WTC11 (cell line): ENCODE results near the gene HSD11B1L. TPM values are rescaled to one million over a fixed set of nuclear protein-coding genes. Genes with fewer than 3 reads are reported as not detected.

Experiments used
- ATAC-seq: fragments of 200-7000 bp; cut with Tn5 transposase; 2 replicates; pipeline ENCODE4 v1.10.0; 2021; ENCODE audit warnings: mild to moderate bottlenecking, moderate library complexity
- CTCF ChIA-PET: fragments of 300-600 bp; sonication (Branson Sonifier 250); formaldehyde crosslinking; loops from one replicate; lab custom pipeline; 2021; ENCODE audit warnings: antibody characterized with exemption; lab: Charles Lee
- POLR2A ChIA-PET: fragments of 350-600 bp; sonication (Branson Sonifier 250); formaldehyde crosslinking; loops from one replicate; lab custom pipeline; 2021; ENCODE audit warnings: antibody characterized with exemption; lab: Charles Lee
- DNase-seq: peaks from one replicate; pipeline ENCODE4 v3.0.0; 2021; ENCODE audit warnings: low spot score
- H3K27ac Mint-ChIP-seq: 2 replicates; pipeline ENCODE4 v1.8.0; 2021; ENCODE audit warnings: mixed read lengths
- H3K27me3 Mint-ChIP-seq: 2 replicates; pipeline ENCODE4 v1.8.0; 2021; ENCODE audit warnings: low read depth, mild to moderate bottlenecking, moderate library complexity, mixed read lengths
- H3K36me3 Mint-ChIP-seq: 2 replicates; pipeline ENCODE4 v1.8.0; 2021; ENCODE audit warnings: mixed read lengths
- H3K4me1 Mint-ChIP-seq: 2 replicates; pipeline ENCODE4 v1.8.0; 2022; ENCODE audit warnings: mixed read lengths
- H3K4me3 Mint-ChIP-seq: 2 replicates; pipeline ENCODE4 v1.8.0; 2021; ENCODE audit warnings: mild to moderate bottlenecking, moderate library complexity, mixed read lengths
- H3K9me3 Mint-ChIP-seq: 2 replicates; pipeline ENCODE4 v1.8.0; 2021; ENCODE audit warnings: mixed read lengths
- ARID4B ChIP-seq: sonication (generic); formaldehyde crosslinking; IDR thresholded peaks from 2 replicates; pipeline ENCODE4 v1.8.0; 2023; ENCODE audit warnings: missing genetic modification reagents, mild to moderate bottlenecking, borderline replicate concordance
- ATF1 ChIP-seq: sonication (generic); formaldehyde crosslinking; IDR thresholded peaks from 2 replicates; pipeline ENCODE4 v1.8.1; 2023; ENCODE audit warnings: mild to moderate bottlenecking, moderate library complexity, missing genetic modification reagents
- E2F5 ChIP-seq: sonication (generic); formaldehyde crosslinking; IDR thresholded peaks from 2 replicates; pipeline ENCODE4 v1.8.1; 2022; ENCODE audit warnings: mild to moderate bottlenecking, moderate library complexity, missing genetic modification reagents
- ETV6 ChIP-seq: sonication (generic); formaldehyde crosslinking; IDR thresholded peaks from 2 replicates; pipeline ENCODE4 v1.8.1; 2022; ENCODE audit warnings: mild to moderate bottlenecking, missing genetic modification reagents
- FOXP1 ChIP-seq: sonication (generic); formaldehyde crosslinking; IDR thresholded peaks from 2 replicates; pipeline ENCODE4 v1.8.0; 2022; ENCODE audit warnings: missing genetic modification reagents, mild to moderate bottlenecking, moderate library complexity, borderline replicate concordance
- GABPB1 ChIP-seq: sonication (generic); formaldehyde crosslinking; IDR thresholded peaks from 2 replicates; pipeline ENCODE4 v1.8.1; 2023; ENCODE audit warnings: mild to moderate bottlenecking, missing genetic modification reagents
- GRHL2 ChIP-seq: fragments of 250-450 bp; sonication (Bioruptor Pico); IDR thresholded peaks from 2 replicates; pipeline ENCODE4 v1.8.0; 2022; ENCODE audit warnings: mild to moderate bottlenecking, moderate library complexity; ENCODE audit not compliant: insufficient replicate concordance, severe bottlenecking
- HMGA2 ChIP-seq: fragments of 250-450 bp; sonication (Bioruptor Pico); IDR thresholded peaks from 2 replicates; pipeline ENCODE4 v1.4.0; 2021; ENCODE audit warnings: mild to moderate bottlenecking, moderate library complexity
- JAZF1 ChIP-seq: fragments of 250-450 bp; sonication (Bioruptor Pico); IDR thresholded peaks from 2 replicates; pipeline ENCODE4 v1.9.0; 2021; ENCODE audit warnings: moderate library complexity, mild to moderate bottlenecking, inconsistent platforms
- NFE2L1 ChIP-seq: sonication (generic); formaldehyde crosslinking; IDR thresholded peaks from 2 replicates; pipeline ENCODE4 v1.8.1; 2023; ENCODE audit warnings: missing genetic modification reagents
- NR2C2 ChIP-seq: sonication (generic); formaldehyde crosslinking; IDR thresholded peaks from 2 replicates; pipeline ENCODE4 v1.8.0; 2022; ENCODE audit warnings: mild to moderate bottlenecking, missing genetic modification reagents
- SMAD4 ChIP-seq: sonication (generic); formaldehyde crosslinking; IDR thresholded peaks from 2 replicates; pipeline ENCODE4 v1.8.0; 2022; ENCODE audit warnings: mild to moderate bottlenecking, missing genetic modification reagents
- TEAD4 ChIP-seq: sonication (generic); formaldehyde crosslinking; IDR thresholded peaks from 2 replicates; pipeline ENCODE4 v1.8.0; 2022; ENCODE audit warnings: mild to moderate bottlenecking, missing genetic modification reagents
- ZNF416 ChIP-seq: fragments of 250-450 bp; sonication (Bioruptor Pico); IDR thresholded peaks from 2 replicates; pipeline ENCODE4 v1.9.0; 2021; ENCODE audit warnings: mild to moderate bottlenecking, inconsistent platforms
- ZNF423 ChIP-seq: fragments of 250-450 bp; sonication (Bioruptor Pico); IDR thresholded peaks from 2 replicates; pipeline ENCODE4 v2.1.2; 2022; ENCODE audit warnings: mild to moderate bottlenecking, moderate library complexity
- ZNF532 ChIP-seq: fragments of 250-450 bp; sonication (Bioruptor Pico); IDR thresholded peaks from 2 replicates; pipeline ENCODE4 v1.9.0; 2021; ENCODE audit warnings: mild to moderate bottlenecking, borderline replicate concordance
- total RNA-seq: library from RNA; stranded (reverse); gene quantifications from 3 replicates; pipeline ENCODE4 v1.2.3, GENCODE V29; 2021
- TF ChIP-seq, protein P1 (sequence below): sonication (generic); formaldehyde crosslinking; IDR thresholded peaks from 2 replicates; pipeline ENCODE4 v1.8.0; 2023; ENCODE audit warnings: missing genetic modification reagents
- TF ChIP-seq, protein P2 (sequence below): sonication (generic); formaldehyde crosslinking; IDR thresholded peaks from 2 replicates; pipeline ENCODE4 v1.8.1; 2023; ENCODE audit warnings: mild to moderate bottlenecking, missing genetic modification reagents, moderate library complexity

HSD11B1L gene
- total RNA-seq, 1 experiment from 2014 or later: 11.8 TPM

DNA sequence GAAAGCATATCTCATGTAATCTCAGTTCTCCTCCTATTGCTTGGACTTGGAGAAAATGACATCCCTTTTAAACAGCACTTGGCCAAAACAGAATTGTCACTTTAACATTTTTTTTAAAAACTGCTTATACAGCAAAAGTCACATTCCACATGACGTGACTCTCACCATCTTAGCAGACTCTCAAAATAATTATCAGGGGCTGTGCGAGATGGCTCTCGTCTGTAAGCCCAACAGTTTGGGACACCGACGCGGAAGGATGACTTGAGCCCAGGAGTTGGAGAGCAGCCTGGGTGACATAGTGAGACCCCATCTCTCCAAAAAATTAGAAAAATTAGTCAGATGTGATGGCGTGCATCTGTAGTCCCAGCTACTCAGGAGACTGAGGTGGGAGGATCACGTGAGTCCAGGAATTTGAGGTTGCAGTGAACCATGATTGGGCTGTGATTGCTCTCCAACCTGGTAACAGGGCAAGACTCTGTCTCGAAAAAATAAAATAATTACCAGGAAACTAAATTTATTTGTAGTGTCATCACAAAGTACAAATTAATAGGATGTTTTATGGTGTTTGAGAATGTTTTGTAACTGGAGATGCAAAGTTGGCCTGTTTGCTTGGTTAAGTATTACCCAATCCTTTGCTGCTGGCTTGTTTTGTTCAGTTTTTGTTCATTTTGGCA is 49.1 kb upstream of the HSD11B1L start (continued):
- TF ChIP-seq ZNF532: no peak
- no peak for TF ChIP-seq NFE2L1
- TF ChIP-seq ETV6 (CRISPR knock-in tag): no peak
- TF ChIP-seq HMGA2 (CRISPR knock-in tag): no peak
- no peak for TF ChIP-seq JAZF1 (CRISPR knock-in tag)
- no peak for TF ChIP-seq ATF1 (CRISPR knock-in tag)
- no peak for TF ChIP-seq ARID4B (CRISPR knock-in tag)
- TF ChIP-seq ZNF416: no peak

- TF ChIP-seq GRHL2 (CRISPR knock-in tag) (no peak), GABPB1 (CRISPR knock-in tag) (no peak), ZNF423 (CRISPR knock-in tag) (no peak), FOXP1 (no peak), TEAD4 (CRISPR knock-in tag) (no peak), NR2C2 (CRISPR knock-in tag) (no peak), E2F5 (CRISPR knock-in tag) (no peak), SMAD4 (no peak)
- TF ChIP-seq, protein P1, sequence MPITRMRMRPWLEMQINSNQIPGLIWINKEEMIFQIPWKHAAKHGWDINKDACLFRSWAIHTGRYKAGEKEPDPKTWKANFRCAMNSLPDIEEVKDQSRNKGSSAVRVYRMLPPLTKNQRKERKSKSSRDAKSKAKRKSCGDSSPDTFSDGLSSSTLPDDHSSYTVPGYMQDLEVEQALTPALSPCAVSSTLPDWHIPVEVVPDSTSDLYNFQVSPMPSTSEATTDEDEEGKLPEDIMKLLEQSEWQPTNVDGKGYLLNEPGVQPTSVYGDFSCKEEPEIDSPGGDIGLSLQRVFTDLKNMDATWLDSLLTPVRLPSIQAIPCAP: no peak
- TF ChIP-seq, protein P2, sequence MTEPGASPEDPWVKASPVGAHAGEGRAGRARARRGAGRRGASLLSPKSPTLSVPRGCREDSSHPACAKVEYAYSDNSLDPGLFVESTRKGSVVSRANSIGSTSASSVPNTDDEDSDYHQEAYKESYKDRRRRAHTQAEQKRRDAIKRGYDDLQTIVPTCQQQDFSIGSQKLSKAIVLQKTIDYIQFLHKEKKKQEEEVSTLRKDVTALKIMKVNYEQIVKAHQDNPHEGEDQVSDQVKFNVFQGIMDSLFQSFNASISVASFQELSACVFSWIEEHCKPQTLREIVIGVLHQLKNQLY: no peak
- peaks cover 23% of the 10 kb centered on the region for H3K36me3 Mint-ChIP-seq
- CTCF ChIA-PET: interaction anchor here (1.1 kb wide), 1 partner anchor 58 kb away, joined by 3 read pairs; the partner anchor contains the start of gene RPL36
- no peak overlapping the region for H3K4me3 Mint-ChIP-seq
- ATAC-seq (no peak), DNase-seq (no peak)
- H3K27ac Mint-ChIP-seq: peak overlapping the region; percentile 48; the same call in 1 of the 2 replicates
- no peaks in the 10 kb centered on the region for H3K9me3 Mint-ChIP-seq
- no peaks in the 10 kb centered on the region for H3K27me3 Mint-ChIP-seq
- POLR2A ChIA-PET: no interaction called here
- H3K4me1 Mint-ChIP-seq: peaks cover 6% of the 10 kb centered on the region
Measured at GRCh38 chr19:5632241-5632612, 48.6 kb upstream of the HSD11B1L start.
